Heart right ventricle (tissue), 16 donors: ENCODE measurements around the gene RGS9. TPM values are rescaled to one million over a fixed set of nuclear protein-coding genes. Genes with fewer than 3 reads are reported as not detected.
"Not testable (repeated sequence)": the region's sequence is repeated elsewhere in the genome, so short reads cannot be mapped to it uniquely, and the experiment has no call there.

Experiments
- ATAC-seq, 8 donors: fragments of 200-7000 bp; cut with Tn5 transposase; one replicate each; pipeline ENCODE4 v1.9.1; 2020; ENCODE audit warnings: mild to moderate bottlenecking in 8 of 8, moderate library complexity in 8 of 8, moderate number of reproducible peaks in 1 of 8
- DNase-seq, 2 donors: peaks; one replicate each; pipeline ENCODE4 v3.0.0-alpha.2; 2020
- H3K27ac ChIP-seq, 10 donors: fragments of 200-600 bp; sonication (generic) in 2 of 10; one replicate each; pipeline versions ENCODE4 v1.5.0 to v1.8.0; 2020 to 2022; ENCODE audit warnings: mild to moderate bottlenecking in 3 of 10
- H3K27me3 ChIP-seq, 7 donors: fragments of 200-600 bp; one replicate each; pipeline ENCODE4 v1.8.0; 2021 to 2022; ENCODE audit warnings: mild to moderate bottlenecking in 2 of 7
- H3K36me3 ChIP-seq, 9 donors: fragments of 200-600 bp; sonication (generic) in 1 of 9; one replicate each; pipeline versions ENCODE4 v1.5.0 to v1.8.0; 2020 to 2022; ENCODE audit warnings: mild to moderate bottlenecking in 2 of 9
- H3K4me1 ChIP-seq, 9 donors: fragments of 200-600 bp; sonication (generic) in 1 of 9; one replicate each; pipeline versions ENCODE4 v1.5.0 to v1.8.0; 2020 to 2022; ENCODE audit warnings: mild to moderate bottlenecking in 4 of 9
- H3K4me3 ChIP-seq, 10 donors: fragments of 200-600 bp; sonication (generic) in 2 of 10; one replicate each; pipeline versions ENCODE4 v1.5.0 to v1.8.0; 2020 to 2022; ENCODE audit warnings: mild to moderate bottlenecking in 7 of 10, moderate library complexity in 2 of 10
- H3K9me3 ChIP-seq, 11 donors: fragments of 200-600 bp in 10 of 11; sonication (generic) in 2 of 11; one replicate each; pipeline versions ENCODE4 v1.5.0 to v1.8.0; 2013 to 2022; ENCODE audit warnings: mild to moderate bottlenecking in 2 of 11, control low read depth in 1 of 11, moderate library complexity in 1 of 11
- CTCF ChIP-seq, 9 donors: fragments of 200-600 bp; sonication (generic) in 2 of 9; IDR thresholded peaks; one replicate each; pipeline versions ENCODE4 v1.5.0 to v1.8.0; 2021 to 2022; ENCODE audit warnings: antibody characterized with exemption in 9 of 9, mild to moderate bottlenecking in 5 of 9, moderate library complexity in 1 of 9
- WGBS, 2 donors: extraction: QIAGEN DNeasy Blood & Tissue Kit; methylation state at CpG; one replicate each; pipeline ENCODE4 v1.1.7; 2013; ENCODE audit warnings: inconsistent platforms in 1 of 2; 5-methylcytosine and 5-hydroxymethylcytosine counted together
- intact Hi-C, 10 donors: fragments of 100-400 bp; cut with DNase I; formaldehyde crosslinking; loops; one replicate each; pipeline versions ENCODE4 v1.11.1 to v1.14.2; 2022
- polyA plus RNA-seq, 2 donors: library from polyadenylated mRNA; stranded (reverse); fragments of 200-250 nt; gene quantifications; one replicate each; pipeline ENCODE4 v1.2.3, GENCODE V29; 2013
- total RNA-seq, 10 donors: library from RNA; stranded (reverse); fragmentation: NEBNext Ultra II Directional in 3 of 10; extraction: Animal tissue kit (Norgen Biotek cat#: 25700) in 3 of 10; gene quantifications; one replicate each; pipeline versions ENCODE4 v1.2.1 to v1.2.4, GENCODE V29; 2021 to 2023
- donor health status: Arrhythmogenic right ventricular cardiomyopathy.
- donor health status: ischemic (EF 13 %, LVEDD 7.1; RV severe dilation, severe dysfunction).
- donor health status: healthy with polysubstance abuse.
- donor health status: DM: no; HTN: yes; CAD: no.
- donor health status: DM: no; HTN: no; CAD: no.
- donor health status: ischemic (EF 25% LVEDD 6.9; RV normal size, moderate dysfunction).
- donor health status: ischemic (EF 25% LVEDD 5.7; RV mildly dilated, moderate dysfunction).
- donor health status: healthy.
- donor health status: DM: yes; HTN: yes; CAD: no.
- donor health status: Ischemic cardiomyopathy.
- donor health status: ischemic (EF 35%, LVEDD 5.7; RV mildly dilated, moderate dysfunction).
- donor health status: nonischemic (EF 11% LVEDD 7.7; RV severe dilation, severe dysfunction).
- donor health status: DM: yes; HTN: yes; CAD: no.
- donor health status: PGD.
- donor health status: ischemic (EF 29% LVEDD 5.4; RV normal size, mild dysfunction).
- donor health status: nonischemic (EF 23%, LVEDD 6.1; RV moderate dilation, normal function).

Gene RGS9
- total and polyA plus RNA-seq, 12 donors: 0.36 to 3.0 (median 1.1) TPM

DNA sequence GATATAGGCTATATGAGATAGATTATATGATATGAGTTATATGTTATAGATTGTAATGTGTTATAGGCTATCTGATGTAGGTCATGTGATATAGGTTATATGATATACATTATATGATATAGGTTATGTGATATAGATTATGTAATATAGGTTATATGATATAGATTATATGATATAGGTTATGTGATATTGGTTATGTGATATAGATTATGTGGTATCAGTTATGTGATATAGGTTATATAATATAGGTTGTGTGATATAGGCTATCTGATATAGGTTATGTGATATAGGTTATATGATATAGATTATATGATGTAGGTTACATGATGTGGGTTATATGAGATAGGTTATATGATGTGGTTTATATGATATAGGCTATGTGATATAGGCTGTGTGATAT is 68.5 kb downstream of the RGS9 start:
- H3K36me3 ChIP-seq: no peaks in the 10 kb centered on the region
- H3K4me3 ChIP-seq: no peak overlapping the region
- intact Hi-C loops: loop anchor here in 1 of 10 donors (10.0 kb wide), 1 partner anchor 271 kb away; no protein-coding TSS in a partner anchor
- peaks cover 0 to 3% (median 0%) of the 10 kb centered on the region in 7 donors for H3K27me3 ChIP-seq
- DNase-seq (no peak), ATAC-seq (no peak)
- no peak for TF ChIP-seq CTCF (IDR thresholded peaks at IDR 0.05)
- H3K9me3 ChIP-seq: no peaks in the 10 kb centered on the region
- no peak overlapping the region for H3K27ac ChIP-seq
- H3K4me1 ChIP-seq: no peaks in the 10 kb centered on the region

DNA sequence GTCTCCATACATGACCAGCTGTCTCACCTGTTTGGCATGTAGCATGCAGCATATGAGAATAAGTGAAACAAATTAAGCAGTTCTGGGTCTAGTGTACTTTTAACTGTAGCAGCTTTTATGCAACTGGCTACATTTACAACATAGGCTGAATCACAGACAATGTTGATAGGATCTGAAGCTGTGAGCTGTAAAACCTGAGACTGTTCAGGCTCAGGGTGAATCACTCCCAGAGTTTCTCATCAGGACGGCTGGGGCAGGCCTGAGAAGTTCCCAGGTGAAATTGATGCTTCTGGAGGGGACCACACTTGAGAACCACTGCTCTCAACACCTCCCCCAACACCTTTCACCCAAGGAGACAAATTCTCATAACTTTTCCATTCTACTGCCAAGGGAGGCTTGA is 70.3 kb downstream of the RGS9 start:
- H3K4me3 ChIP-seq, H3K36me3 ChIP-seq, H3K27ac ChIP-seq, H3K4me1 ChIP-seq, ATAC-seq, DNase-seq, H3K27me3 ChIP-seq, H3K9me3 ChIP-seq: not testable (repeated sequence)
- intact Hi-C loops: loop anchor here in 1 of 10 donors (10.0 kb wide), 1 partner anchor 273 kb away; no protein-coding TSS in a partner anchor
- 56 to 78% methylated on average over 1 of the region's 1 CpG for WGBS, 2 donors

DNA sequence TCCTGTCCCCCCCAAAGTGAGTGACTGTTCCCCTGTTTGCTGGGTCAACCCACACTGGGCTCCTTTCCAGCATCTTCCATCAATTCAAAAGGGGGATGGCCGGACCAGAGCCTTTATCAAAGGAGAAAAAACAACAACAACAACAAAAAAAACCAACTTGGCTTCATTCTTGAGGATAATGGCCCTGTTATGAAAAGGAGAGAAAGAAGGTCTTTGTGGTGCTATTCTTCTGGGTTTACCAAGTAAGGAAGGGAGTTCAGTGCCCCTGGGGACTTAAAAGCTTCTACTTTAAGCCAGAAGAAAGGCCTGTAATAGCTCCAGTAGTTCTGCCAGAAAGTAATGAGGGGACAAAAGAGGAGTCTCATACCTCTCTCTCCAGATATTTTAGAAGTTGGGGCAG is 71.5 kb downstream of the RGS9 start:
- ATAC-seq: no peak
- 51 to 62% methylated on average over 1 of the region's 1 CpG for WGBS, 2 donors
- H3K4me3 ChIP-seq: no peak overlapping the region
- peaks cover 0 to 3% (median under 1%) of the 10 kb centered on the region in 7 donors for H3K27me3 ChIP-seq
- TF ChIP-seq CTCF (IDR thresholded peaks at IDR 0.05): no peak
- H3K36me3 ChIP-seq: no peaks in the 10 kb centered on the region
- H3K9me3 ChIP-seq: no peaks in the 10 kb centered on the region
- intact Hi-C loops: loop anchor here in 1 of 10 donors (10.0 kb wide), 1 partner anchor 274 kb away; no protein-coding TSS in a partner anchor
- no peaks in the 10 kb centered on the region for H3K4me1 ChIP-seq
- no peak for DNase-seq
- H3K27ac ChIP-seq: no peak overlapping the region

GRCh38 chr17:65218261-65218660 is 81.1 kb downstream of the RGS9 start:
- TF ChIP-seq CTCF (IDR thresholded peaks at IDR 0.05): no peak
- Histone ChIP-seq H3K27me3 (peaks cover 0 to 41% (median 33%) of the 10 kb centered on the region in 7 donors), H3K4me3 (no peak overlapping the region), H3K27ac (no peak overlapping the region), H3K9me3 (no peaks in the 10 kb centered on the region), H3K4me1 (no peaks in the 10 kb centered on the region), H3K36me3 (no peaks in the 10 kb centered on the region)
- no peak for DNase-seq
- intact Hi-C loops: no loop called here
- no peak for ATAC-seq
- 47 to 49% methylated on average over 4 of the region's 4 CpGs for WGBS, 2 donors

- Histone ChIP-seq H3K4me1 (no peaks in the 10 kb centered on the region), H3K27ac (no peak overlapping the region), H3K27me3 (peaks cover 0 to 41% (median 29%) of the 10 kb centered on the region in 7 donors), H3K9me3 (no peaks in the 10 kb centered on the region), H3K4me3 (no peak overlapping the region), H3K36me3 (no peaks in the 10 kb centered on the region)
- intact Hi-C loops: no loop called here
- WGBS, 2 donors: 71 to 82% methylated on average over 3 of the region's 3 CpGs
- DNase-seq (no peak), ATAC-seq (no peak)
- TF ChIP-seq CTCF (IDR thresholded peaks at IDR 0.05): peak in 2 of 9 donors; percentile 11 to 17
These were observed 82.0 kb downstream of the RGS9 start for GRCh38 chr17:65219124-65219523.
